ENCODE data around the gene CHD9NB.

DNA sequence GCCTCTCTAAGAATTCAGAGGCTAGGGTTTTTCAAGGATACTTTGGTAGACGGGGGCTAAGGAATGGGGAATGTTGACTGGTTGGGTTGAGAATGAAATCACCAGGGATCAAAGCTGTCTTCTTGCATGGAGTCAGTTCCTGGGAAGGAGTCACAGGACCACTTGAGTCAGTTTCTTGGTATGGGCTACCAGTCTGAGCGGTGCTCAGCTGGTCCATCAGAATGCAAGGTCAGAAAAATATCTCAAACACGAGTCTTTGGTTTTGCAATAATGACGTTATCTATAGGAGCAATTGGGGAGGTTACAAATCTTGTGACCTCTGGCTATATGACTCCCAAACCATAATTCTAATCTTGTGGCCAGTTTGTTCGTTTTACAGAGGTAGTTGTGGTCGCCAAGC, 18.4 kb downstream of the CHD9NB start:
- TF ChIP-seq POLR2A (conservative IDR thresholded peaks at IDR 0.05) = no peak
- no peak for TF ChIP-seq GATA2 (CRISPR knock-in tag; IDR thresholded peaks at IDR 0.05)
- TF ChIP-seq, protein P1, sequence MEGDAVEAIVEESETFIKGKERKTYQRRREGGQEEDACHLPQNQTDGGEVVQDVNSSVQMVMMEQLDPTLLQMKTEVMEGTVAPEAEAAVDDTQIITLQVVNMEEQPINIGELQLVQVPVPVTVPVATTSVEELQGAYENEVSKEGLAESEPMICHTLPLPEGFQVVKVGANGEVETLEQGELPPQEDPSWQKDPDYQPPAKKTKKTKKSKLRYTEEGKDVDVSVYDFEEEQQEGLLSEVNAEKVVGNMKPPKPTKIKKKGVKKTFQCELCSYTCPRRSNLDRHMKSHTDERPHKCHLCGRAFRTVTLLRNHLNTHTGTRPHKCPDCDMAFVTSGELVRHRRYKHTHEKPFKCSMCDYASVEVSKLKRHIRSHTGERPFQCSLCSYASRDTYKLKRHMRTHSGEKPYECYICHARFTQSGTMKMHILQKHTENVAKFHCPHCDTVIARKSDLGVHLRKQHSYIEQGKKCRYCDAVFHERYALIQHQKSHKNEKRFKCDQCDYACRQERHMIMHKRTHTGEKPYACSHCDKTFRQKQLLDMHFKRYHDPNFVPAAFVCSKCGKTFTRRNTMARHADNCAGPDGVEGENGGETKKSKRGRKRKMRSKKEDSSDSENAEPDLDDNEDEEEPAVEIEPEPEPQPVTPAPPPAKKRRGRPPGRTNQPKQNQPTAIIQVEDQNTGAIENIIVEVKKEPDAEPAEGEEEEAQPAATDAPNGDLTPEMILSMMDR (IDR thresholded peaks at IDR 0.05 in 2 of 3, conservative IDR thresholded peaks at IDR 0.05 in 1 of 3; ENCODE audit: insufficient read depth in 2 of 3, low read depth in 1 of 3, low read length in 3 of 3) = no peak
- no peak for TF ChIP-seq NFYB (IDR thresholded peaks at IDR 0.05; ENCODE audit: extremely low read depth, insufficient read length)
- TF ChIP-seq POLR2AphosphoS5 (IDR thresholded peaks at IDR 0.05; ENCODE audit: control insufficient read depth, insufficient read depth, low read depth, low read length) = no peak

Data from K562 (cell line).